Measurements from ENCODE around the gene IFRD2.
"Not testable (repeated sequence)": the region's sequence is repeated elsewhere in the genome, so short reads cannot be mapped to it uniquely, and the experiment has no call there.

The IFRD2 gene

GRCh38 chr3:50272911-50273688 lies 19.1 kb downstream of the IFRD2 start:
- in situ Hi-C loops (cut with HindIII; ENCODE audit: low pct_ligation_motif_present, low pct_unique_long_range_greater_than_20kb, low sequenced_read_pairs), result no loop called here

GRCh38 chr3:50272538-50272910 lies 19.7 kb downstream of the IFRD2 start:
- in situ Hi-C loops (cut with HindIII; ENCODE audit: low pct_ligation_motif_present, low pct_unique_long_range_greater_than_20kb, low sequenced_read_pairs), result not testable (repeated sequence)

More at GRCh38 chr3:50272911-50273688, 19.1 kb downstream of the IFRD2 start:
- peak; percentile 72 for DNase-seq

GRCh38 chr3:50271314-50271936 lies 20.8 kb downstream of the IFRD2 start:
- DNase-seq, result no peak
- in situ Hi-C loops (cut with HindIII; ENCODE audit: low pct_ligation_motif_present, low pct_unique_long_range_greater_than_20kb, low sequenced_read_pairs), result no loop called here

More at GRCh38 chr3:50272538-50272910, 19.7 kb downstream of the IFRD2 start:
- DNase-seq, result not testable (repeated sequence)

DNA sequence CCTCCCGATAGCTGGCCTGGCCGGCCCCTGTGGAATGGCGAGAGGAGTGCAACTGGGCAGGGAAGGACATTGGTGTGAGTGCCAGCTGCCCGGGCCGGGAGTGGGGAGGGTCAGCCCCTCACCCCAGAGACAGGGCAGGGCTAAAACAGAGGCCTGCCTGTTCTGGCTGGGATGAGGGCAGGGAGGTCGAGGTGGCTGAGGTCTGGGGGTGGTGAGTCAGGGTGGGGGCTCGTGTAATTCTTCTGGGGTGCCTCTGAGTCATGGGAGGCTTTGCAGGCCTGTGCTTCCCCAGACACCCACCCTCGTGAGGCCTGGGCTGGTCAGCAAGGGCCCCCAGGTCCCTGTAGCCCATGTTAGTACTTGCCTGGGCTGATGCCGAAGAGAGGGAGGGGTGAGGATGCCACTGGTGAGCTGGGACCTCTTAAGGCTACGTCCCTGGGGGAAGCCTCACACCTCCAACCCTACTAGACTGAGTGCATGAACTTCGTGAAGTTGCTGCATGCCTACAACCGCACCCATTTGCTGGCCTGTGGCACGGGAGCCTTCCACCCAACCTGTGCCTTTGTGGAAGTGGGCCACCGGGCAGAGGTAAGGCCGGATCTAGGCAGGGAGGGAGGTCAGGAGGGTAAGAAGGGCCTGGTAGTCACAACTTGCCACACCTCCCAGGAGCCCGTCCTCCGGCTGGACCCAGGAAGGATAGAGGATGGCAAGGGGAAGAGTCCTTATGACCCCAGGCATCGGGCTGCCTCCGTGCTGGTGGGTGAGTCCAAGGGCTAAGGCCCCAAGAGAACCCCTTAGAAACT lies 21.6 kb downstream of the IFRD2 start:
- DNase-seq, result no peak
- in situ Hi-C loops (cut with HindIII; ENCODE audit: low pct_ligation_motif_present, low pct_unique_long_range_greater_than_20kb, low sequenced_read_pairs), result no loop called here

- in situ Hi-C loops (cut with HindIII; ENCODE audit: low pct_ligation_motif_present, low pct_unique_long_range_greater_than_20kb, low sequenced_read_pairs), result no loop called here
- peak; percentile 29 for DNase-seq
These were observed 22.2 kb downstream of the IFRD2 start for GRCh38 chr3:50269977-50270413.

DNA sequence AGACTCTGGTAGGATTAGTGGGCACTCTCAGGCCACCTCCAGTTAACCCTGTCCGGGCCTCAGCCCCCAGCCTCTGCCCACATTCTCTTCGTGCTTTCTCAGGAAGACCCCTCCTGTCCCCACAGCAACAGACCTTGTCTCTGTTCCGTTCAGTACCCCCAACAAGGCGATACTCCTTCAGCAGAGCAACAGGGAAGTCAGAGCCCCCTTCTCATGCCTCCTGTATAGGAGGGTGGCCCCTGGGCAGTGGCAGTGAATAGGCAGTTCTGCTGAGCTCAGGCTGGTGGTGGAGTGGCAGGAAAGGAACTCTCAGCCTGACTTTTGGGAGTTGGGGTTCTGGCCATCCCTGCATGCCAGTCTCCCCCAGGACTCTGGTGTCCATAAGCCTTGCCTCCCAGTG lies 22.8 kb downstream of the IFRD2 start:
- in situ Hi-C loops (cut with HindIII; ENCODE audit: low pct_ligation_motif_present, low pct_unique_long_range_greater_than_20kb, low sequenced_read_pairs), result no loop called here
- no peak for DNase-seq

DNA sequence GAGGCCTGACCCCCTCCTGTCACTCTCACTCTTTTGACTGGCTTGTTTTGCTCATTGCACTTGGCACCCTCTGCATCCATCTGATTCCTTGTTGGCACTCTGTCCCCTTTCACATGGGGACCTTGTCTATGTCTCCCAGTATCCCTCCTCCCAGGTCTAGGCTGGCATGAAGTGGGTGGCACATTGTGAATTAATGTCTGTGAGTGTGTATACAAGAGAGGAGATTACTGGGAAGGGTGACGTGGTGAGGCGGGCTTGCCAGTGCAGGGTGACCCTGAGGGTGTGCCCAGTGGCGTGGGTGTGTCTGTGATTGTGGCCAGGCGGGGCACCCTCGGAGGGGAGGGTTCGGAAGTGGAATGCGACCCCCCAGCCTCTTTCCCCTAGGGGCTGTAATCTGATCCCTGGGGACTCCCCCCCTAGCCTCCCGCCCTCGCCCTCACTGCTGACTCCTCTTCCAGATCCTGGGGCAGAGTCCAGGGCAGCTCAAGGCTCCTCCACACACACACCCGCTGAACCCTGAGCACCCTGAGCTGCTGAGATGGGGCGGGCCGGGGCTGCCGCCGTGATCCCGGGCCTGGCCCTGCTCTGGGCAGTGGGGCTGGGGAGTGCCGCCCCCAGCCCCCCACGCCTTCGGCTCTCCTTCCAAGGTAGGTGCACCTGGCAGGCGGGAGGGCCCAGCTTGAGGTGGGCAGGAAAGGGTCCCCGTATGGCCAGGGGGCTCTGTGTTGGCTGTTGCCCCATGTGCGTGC lies 23.4 kb downstream of the IFRD2 start, which contains the start of gene SEMA3B:
TSS of gene SEMA3B (plus strand) at position 445 of the 749 bp plus-strand sequence. CDS start at position 539, 94 bp downstream.
- DNase-seq, result peak; percentile 48
- in situ Hi-C loops (cut with HindIII; ENCODE audit: low pct_ligation_motif_present, low pct_unique_long_range_greater_than_20kb, low sequenced_read_pairs), result no loop called here

- in situ Hi-C loops (cut with HindIII; ENCODE audit: low pct_ligation_motif_present, low pct_unique_long_range_greater_than_20kb, low sequenced_read_pairs), result no loop called here
- no peak for DNase-seq
These were observed 24.0 kb downstream of the IFRD2 start for GRCh38 chr3:50268276-50268675.

- in situ Hi-C loops (cut with HindIII; ENCODE audit: low pct_ligation_motif_present, low pct_unique_long_range_greater_than_20kb, low sequenced_read_pairs), result no loop called here
- DNase-seq, result peak; percentile 21
These were observed 24.8 kb downstream of the IFRD2 start for GRCh38 chr3:50267280-50267913.

DNA sequence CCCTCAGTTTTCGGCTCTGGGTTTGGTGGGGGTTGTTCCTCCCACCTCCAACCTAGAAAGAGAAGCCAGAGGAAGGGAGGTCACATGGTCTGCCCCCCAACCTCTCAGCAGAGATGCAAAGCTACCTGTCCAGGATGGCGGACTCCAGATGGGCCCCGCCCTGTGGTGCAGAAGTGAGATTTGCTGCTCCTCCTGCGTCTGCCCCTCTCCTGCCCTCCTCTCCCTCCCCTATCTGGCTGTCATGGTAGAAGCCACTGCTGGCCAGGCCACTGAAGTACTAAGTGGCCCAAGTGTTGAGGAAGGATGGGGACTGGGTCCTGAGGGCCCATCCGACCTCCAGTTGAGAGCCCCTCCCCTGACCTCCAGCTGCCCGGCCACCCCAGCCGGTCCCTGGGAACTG lies 25.4 kb downstream of the IFRD2 start:
- DNase-seq, result no peak
- in situ Hi-C loops (cut with HindIII; ENCODE audit: low pct_ligation_motif_present, low pct_unique_long_range_greater_than_20kb, low sequenced_read_pairs), result no loop called here

GRCh38 chr3:50266017-50266416 lies 26.2 kb downstream of the IFRD2 start:
- in situ Hi-C loops (cut with HindIII; ENCODE audit: low pct_ligation_motif_present, low pct_unique_long_range_greater_than_20kb, low sequenced_read_pairs), result no loop called here
- no peak for DNase-seq

DNA sequence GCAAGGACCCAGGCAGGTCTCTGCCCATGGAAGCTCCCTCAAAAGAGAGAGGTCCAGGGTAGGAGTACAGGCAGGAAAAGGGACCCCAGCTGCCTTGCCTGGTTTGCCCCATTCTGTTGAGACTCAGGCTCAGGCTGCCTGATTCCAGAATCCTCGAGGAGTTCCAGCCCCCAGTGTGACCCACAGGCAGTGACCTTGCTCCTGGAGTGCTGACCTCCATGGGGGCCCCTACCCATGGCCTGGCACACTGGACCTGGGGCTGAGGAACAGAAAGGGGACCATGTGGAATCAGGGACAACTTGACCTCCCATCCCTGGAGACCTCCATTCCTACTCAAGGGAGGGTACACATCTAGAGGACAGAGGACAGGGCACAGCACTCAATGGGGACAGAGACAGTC lies 26.7 kb downstream of the IFRD2 start:
- no peak for DNase-seq
- in situ Hi-C loops (cut with HindIII; ENCODE audit: low pct_ligation_motif_present, low pct_unique_long_range_greater_than_20kb, low sequenced_read_pairs), result no loop called here

- DNase-seq, result no peak
- in situ Hi-C loops (cut with HindIII; ENCODE audit: low pct_ligation_motif_present, low pct_unique_long_range_greater_than_20kb, low sequenced_read_pairs), result no loop called here
These were observed 27.2 kb downstream of the IFRD2 start for GRCh38 chr3:50264964-50265485.

GRCh38 chr3:50264383-50264963 lies 27.8 kb downstream of the IFRD2 start:
- DNase-seq, result peak; percentile 92
- in situ Hi-C loops (cut with HindIII; ENCODE audit: low pct_ligation_motif_present, low pct_unique_long_range_greater_than_20kb, low sequenced_read_pairs), result no loop called here

DNA sequence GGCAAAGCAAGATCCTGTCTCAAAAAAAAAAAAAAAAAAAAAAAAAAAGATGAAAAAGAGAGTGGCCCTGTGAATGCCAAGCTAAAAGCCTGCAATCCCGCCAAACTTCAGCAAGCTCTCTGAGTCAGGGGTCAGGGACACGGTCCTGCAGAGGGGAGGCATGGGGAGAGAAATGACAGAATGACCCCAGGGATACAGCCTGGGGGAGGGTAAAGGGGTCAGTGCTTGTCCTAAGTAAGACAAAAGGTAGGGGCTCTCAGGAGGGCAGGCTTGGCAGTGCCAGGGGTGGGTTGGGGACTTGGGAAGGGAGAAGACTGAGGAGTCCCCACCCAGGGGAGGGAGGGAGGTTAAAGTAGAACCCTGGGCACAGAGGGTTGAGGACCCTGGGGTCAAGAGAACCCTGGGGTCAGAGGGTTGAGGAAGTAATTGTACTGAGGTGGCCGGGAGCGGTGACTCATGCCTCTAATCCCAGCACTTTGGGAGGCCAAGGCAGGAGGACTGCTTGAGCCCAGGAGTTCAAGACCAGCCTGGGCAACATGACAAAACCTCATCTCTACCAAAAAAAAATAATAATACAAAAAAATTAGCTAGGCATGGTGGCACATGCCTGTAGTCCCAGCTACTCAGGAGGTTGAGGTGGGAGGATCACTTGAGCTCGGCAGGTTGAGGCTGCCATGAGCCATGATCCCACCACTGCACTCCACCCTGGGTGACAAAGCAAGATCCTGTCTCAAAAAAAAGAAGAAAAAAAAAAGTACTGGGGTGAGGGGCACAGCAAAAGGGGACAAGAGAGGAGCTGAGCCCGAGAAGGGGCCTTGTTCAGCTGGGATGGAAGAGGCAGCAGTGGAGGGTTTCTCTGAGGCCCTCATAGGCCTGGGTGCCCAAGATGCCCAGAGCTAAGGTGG lies 28.5 kb downstream of the IFRD2 start:
- DNase-seq, result no peak

GRCh38 chr3:50262778-50263177 lies 29.5 kb downstream of the IFRD2 start:
- in situ Hi-C loops (cut with HindIII; ENCODE audit: low pct_ligation_motif_present, low pct_unique_long_range_greater_than_20kb, low sequenced_read_pairs), result no loop called here
- DNase-seq, result no peak

More for the DNA sequence above, 28.5 kb downstream of the IFRD2 start:
- in situ Hi-C loops (cut with HindIII; ENCODE audit: low pct_ligation_motif_present, low pct_unique_long_range_greater_than_20kb, low sequenced_read_pairs), result no loop called here

GRCh38 chr3:50262200-50262599 lies 30.0 kb downstream of the IFRD2 start:
- DNase-seq; in situ Hi-C loops (cut with HindIII; ENCODE audit: low pct_ligation_motif_present, low pct_unique_long_range_greater_than_20kb, low sequenced_read_pairs): not testable (repeated sequence)
